Measurements from ENCODE around the gene GNA12. TPM values are rescaled to one million over a fixed set of nuclear protein-coding genes. Genes with fewer than 3 reads are reported as not detected.

The GNA12 gene
- total RNA-seq, 1 experiment from 2014 or later, result 35.5 TPM

- CTCF ChIA-PET, result no interaction called here
- Histone ChIP-seq H3K27ac (ENCODE audit: low read depth, low read length, poor library complexity, severe bottlenecking) (no peak overlapping the region), H3K27me3 (replicated peaks; ENCODE audit: insufficient read depth, low read depth, low read length, poor library complexity) (no peaks in the 10 kb centered on the region), H3K4me1 (ENCODE audit: insufficient read depth, low read length, poor library complexity, severe bottlenecking) (peaks cover 33% of the 10 kb centered on the region), H3K9me3 (ENCODE audit: low read depth, low read length, poor library complexity, severe bottlenecking) (no peaks in the 10 kb centered on the region), H3K4me3 (ENCODE audit: low read depth, low read length, poor library complexity, severe bottlenecking) (no peak overlapping the region), H3K36me3 (ENCODE audit: insufficient read depth, low read length, poor library complexity, severe bottlenecking) (no peaks in the 10 kb centered on the region)
- DNase-seq (ENCODE audit: low spot score), result no peak
- intact Hi-C loops (cut with micrococcal nuclease; ENCODE audit: unreplicated experiment), result no loop called here
- no TSS peak for BruUV-seq (replicated peaks)
- TF ChIP-seq CTCF (conservative IDR thresholded peaks at IDR 0.05; ENCODE audit: low read depth, low read length) (no peak), EZH2 (IDR thresholded peaks at IDR 0.05; ENCODE audit: borderline replicate concordance, low read depth, low read length, poor library complexity, severe bottlenecking) (no peak)
- POLR2A ChIA-PET (ENCODE audit: low non-redundant PET), result no interaction called here
These were observed 43.7 kb downstream of the GNA12 start for GRCh38 chr7:2800220-2800930.

- CTCF ChIA-PET, result no interaction called here
- TF ChIP-seq CTCF (conservative IDR thresholded peaks at IDR 0.05; ENCODE audit: low read depth, low read length) (no peak), EZH2 (IDR thresholded peaks at IDR 0.05; ENCODE audit: borderline replicate concordance, low read depth, low read length, poor library complexity, severe bottlenecking) (no peak)
- peaks cover 33% of the 10 kb centered on the region for H3K4me1 ChIP-seq (ENCODE audit: insufficient read depth, low read length, poor library complexity, severe bottlenecking)
- BruUV-seq (replicated peaks), result no TSS peak
- intact Hi-C loops (cut with micrococcal nuclease; ENCODE audit: unreplicated experiment), result no loop called here
- peaks cover 10% of the 10 kb centered on the region for H3K36me3 ChIP-seq (ENCODE audit: insufficient read depth, low read length, poor library complexity, severe bottlenecking)
- no peak overlapping the region for H3K27ac ChIP-seq (ENCODE audit: low read depth, low read length, poor library complexity, severe bottlenecking)
- POLR2A ChIA-PET (ENCODE audit: low non-redundant PET), result no interaction called here
- no peak for DNase-seq (ENCODE audit: low spot score)
- no peak overlapping the region for H3K4me3 ChIP-seq (ENCODE audit: low read depth, low read length, poor library complexity, severe bottlenecking)
- H3K9me3 ChIP-seq (ENCODE audit: low read depth, low read length, poor library complexity, severe bottlenecking), result no peaks in the 10 kb centered on the region
- H3K27me3 ChIP-seq (replicated peaks; ENCODE audit: insufficient read depth, low read depth, low read length, poor library complexity), result no peaks in the 10 kb centered on the region
These were observed 44.9 kb downstream of the GNA12 start for GRCh38 chr7:2799253-2799652.

- Histone ChIP-seq H3K9me3 (ENCODE audit: low read depth, low read length, poor library complexity, severe bottlenecking) (no peaks in the 10 kb centered on the region), H3K27ac (ENCODE audit: low read depth, low read length, poor library complexity, severe bottlenecking) (no peak overlapping the region), H3K27me3 (replicated peaks; ENCODE audit: insufficient read depth, low read depth, low read length, poor library complexity) (no peaks in the 10 kb centered on the region), H3K4me1 (ENCODE audit: insufficient read depth, low read length, poor library complexity, severe bottlenecking) (peaks cover 33% of the 10 kb centered on the region), H3K36me3 (ENCODE audit: insufficient read depth, low read length, poor library complexity, severe bottlenecking) (peaks cover 12% of the 10 kb centered on the region), H3K4me3 (ENCODE audit: low read depth, low read length, poor library complexity, severe bottlenecking) (no peak overlapping the region)
- POLR2A ChIA-PET (ENCODE audit: low non-redundant PET), result no interaction called here
- CTCF ChIA-PET, result no interaction called here
- no peak for DNase-seq (ENCODE audit: low spot score)
- no TSS peak for BruUV-seq (replicated peaks)
- no peak for TF ChIP-seq EZH2 (IDR thresholded peaks at IDR 0.05; ENCODE audit: borderline replicate concordance, low read depth, low read length, poor library complexity, severe bottlenecking)
- TF ChIP-seq CTCF (conservative IDR thresholded peaks at IDR 0.05; ENCODE audit: low read depth, low read length), result no peak
- intact Hi-C loops (cut with micrococcal nuclease; ENCODE audit: unreplicated experiment), result no loop called here
These were observed 45.4 kb downstream of the GNA12 start for GRCh38 chr7:2798669-2799068.

All from A673 (cell line).